Neural progenitor cell (in vitro differentiated cells): ENCODE data around the gene PDLIM4.

ENCODE experiments used
- EZH2 ChIP-seq: fragments of 200-600 bp; sonication (generic); IDR thresholded peaks from 2 replicates; pipeline ENCODE4 v1.6.1; 2017; ENCODE audit warnings: antibody characterized with exemption, mild to moderate bottlenecking, moderate library complexity
- TF ChIP-seq, protein P1 (sequence below): fragments of 200-600 bp; sonication (generic); IDR thresholded peaks from 2 replicates; pipeline ENCODE4 v1.5.1; 2017; ENCODE audit warnings: antibody characterized with exemption, mild to moderate bottlenecking

DNA sequence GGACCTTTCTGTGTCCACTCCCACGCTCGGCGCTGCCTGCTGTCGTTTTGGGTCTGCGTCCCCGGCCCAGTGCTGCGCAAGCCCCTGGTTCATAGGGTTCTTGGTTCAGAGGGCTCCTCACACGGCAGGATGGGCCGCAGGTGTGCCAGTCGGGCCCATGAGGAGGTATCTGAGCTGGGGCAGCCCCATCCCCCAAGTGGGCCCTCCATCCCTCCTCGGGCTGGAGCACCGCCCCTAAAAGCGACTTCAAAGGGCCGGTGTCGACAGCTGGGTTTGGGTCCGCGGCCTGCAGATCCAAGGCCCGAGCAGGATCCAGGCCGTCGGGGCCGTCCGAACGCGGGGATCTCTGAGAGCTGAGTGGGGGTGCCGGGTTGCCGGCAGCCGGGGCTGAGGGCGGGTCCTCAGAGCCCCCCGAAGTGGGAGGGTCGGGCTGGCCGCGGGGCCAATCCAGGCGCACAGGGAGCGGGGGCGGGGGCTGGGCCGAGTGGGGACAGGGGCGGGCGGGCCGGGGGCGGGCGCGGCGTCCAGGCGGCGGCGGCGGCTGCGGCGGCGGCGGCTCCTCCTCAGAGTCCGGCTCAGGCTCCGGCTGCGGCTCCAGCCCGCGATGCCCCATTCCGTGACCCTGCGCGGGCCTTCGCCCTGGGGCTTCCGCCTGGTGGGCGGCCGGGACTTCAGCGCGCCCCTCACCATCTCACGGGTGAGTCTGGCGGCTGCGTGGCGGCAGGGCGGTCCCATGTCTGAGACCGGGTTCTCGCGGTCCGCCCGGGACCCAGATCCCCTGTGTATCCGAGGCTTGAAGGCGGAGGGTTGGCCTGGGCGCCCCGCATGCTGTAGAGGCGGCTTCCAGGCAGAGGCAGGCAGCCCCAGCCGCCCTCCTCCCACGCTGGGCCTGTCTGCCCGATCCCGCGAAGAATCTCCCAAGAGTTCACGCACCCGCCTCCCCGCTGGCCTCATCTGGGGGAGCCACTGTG, at the start of gene PDLIM4:
- TF ChIP-seq, protein P1, sequence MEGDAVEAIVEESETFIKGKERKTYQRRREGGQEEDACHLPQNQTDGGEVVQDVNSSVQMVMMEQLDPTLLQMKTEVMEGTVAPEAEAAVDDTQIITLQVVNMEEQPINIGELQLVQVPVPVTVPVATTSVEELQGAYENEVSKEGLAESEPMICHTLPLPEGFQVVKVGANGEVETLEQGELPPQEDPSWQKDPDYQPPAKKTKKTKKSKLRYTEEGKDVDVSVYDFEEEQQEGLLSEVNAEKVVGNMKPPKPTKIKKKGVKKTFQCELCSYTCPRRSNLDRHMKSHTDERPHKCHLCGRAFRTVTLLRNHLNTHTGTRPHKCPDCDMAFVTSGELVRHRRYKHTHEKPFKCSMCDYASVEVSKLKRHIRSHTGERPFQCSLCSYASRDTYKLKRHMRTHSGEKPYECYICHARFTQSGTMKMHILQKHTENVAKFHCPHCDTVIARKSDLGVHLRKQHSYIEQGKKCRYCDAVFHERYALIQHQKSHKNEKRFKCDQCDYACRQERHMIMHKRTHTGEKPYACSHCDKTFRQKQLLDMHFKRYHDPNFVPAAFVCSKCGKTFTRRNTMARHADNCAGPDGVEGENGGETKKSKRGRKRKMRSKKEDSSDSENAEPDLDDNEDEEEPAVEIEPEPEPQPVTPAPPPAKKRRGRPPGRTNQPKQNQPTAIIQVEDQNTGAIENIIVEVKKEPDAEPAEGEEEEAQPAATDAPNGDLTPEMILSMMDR = no peak
- no peak for TF ChIP-seq EZH2
